GM18526 (cell line): ENCODE data around the gene SIRT5.

Source experiments
- POLR2A ChIP-seq: IDR thresholded peaks from 3 replicates; pipeline ENCODE4 v1.6.1; 2011; ENCODE audit not compliant: insufficient read length; ENCODE audit errors: extremely low read depth

SIRT5 gene

GRCh38 chr6:13630499-13630898 lies 56.1 kb downstream of the SIRT5 start:
- no peak for TF ChIP-seq POLR2A

- no peak for TF ChIP-seq POLR2A
These were observed 58.9 kb downstream of the SIRT5 start for GRCh38 chr6:13633343-13633742.

DNA sequence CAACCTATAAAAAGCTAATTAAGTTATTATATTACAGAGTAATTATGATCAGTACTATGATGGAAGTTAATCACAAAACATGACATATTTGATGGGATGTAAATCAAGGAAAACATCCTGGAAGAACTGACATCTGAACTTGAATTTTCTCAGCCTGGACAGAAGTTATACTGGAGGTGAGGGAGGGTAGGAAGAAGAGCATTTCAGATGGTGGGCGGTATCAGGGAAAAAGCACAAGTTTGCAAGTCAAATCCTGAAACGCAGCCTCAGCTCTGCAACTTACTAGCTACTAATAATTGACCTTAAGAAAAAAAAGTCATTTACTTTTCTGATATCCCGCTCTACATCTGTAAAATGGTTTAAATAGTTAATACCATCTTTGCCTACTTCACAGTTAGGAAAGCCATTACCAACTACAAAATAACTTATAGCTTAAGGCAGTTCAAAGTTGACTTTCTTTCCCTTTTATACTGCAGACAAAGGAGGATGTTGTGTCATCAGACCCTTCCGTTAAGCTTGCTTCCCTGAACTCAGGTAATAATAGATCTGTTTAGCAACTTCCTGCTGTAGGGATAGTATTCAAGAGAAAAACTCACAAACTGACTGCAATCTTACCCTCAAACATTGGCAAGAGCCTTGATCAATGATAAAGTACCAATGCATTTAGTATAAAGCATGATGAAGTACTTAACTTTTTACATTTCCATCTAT lies 61.7 kb downstream of the SIRT5 start:
- TF ChIP-seq POLR2A, result no peak

DNA sequence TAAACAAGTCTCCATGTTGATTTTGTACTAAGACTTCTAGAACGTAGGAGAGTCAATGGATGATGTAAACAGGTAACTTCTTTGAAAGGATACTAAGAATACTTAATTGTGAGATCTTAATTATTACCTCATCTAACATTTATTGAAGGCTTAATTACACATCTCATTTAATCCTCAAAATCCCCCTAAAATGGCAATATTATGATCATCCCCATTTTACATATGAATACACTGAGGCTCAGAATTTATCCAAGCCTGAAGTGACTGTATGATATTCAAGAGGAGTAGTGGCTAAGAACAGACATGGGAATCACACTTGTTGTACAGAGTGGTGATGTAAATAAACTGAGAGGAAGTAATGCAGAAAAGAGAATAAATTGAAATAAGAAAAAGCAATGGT lies 63.6 kb downstream of the SIRT5 start:
- TF ChIP-seq POLR2A, result no peak

GRCh38 chr6:13638626-13639025 lies 64.2 kb downstream of the SIRT5 start:
- no peak for TF ChIP-seq POLR2A

- TF ChIP-seq POLR2A, result no peak
These were observed 66.9 kb downstream of the SIRT5 start for GRCh38 chr6:13641315-13641714.

DNA sequence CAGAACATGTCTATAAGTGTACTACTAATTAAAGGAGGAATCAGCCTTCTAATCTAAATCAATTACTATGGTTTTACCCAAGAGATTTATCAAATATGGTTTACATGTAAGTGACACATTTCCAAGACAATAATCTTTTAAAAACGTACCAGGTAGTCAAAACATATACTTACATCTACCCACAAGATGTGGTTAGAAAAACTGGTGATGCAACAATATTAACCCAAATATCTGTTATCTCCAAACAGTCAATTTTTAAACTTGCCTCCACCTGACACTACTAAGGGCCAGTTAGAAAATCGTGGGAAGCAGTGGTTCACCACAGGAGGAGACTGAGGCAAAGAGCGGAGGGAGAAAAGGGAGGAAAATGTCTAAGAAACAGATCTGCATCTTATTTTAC lies 68.7 kb downstream of the SIRT5 start:
- TF ChIP-seq POLR2A, result no peak

- no peak for TF ChIP-seq POLR2A
These were observed 74.4 kb downstream of the SIRT5 start for GRCh38 chr6:13648850-13649249.

DNA sequence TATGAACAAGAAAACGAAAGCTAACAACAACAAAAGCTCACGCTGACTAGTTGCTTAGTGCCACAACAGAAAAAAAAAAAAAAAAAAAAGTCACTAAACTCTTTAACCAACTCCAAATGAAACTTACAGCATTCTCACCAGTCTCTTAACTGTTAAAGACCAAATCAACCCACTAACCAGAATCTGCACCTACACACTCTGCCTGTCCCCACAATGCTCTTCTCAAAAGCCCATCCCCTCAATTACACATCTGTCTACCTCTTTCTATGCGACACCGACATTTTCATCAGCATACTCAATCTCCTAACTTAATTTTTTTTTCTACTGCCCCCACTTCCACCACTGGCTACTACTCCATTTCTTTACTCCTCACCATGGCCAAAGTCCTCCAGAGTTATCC lies 75.0 kb downstream of the SIRT5 start:
- no peak for TF ChIP-seq POLR2A

GRCh38 chr6:13653296-13653695 lies 78.9 kb downstream of the SIRT5 start:
- TF ChIP-seq POLR2A, result no peak

DNA sequence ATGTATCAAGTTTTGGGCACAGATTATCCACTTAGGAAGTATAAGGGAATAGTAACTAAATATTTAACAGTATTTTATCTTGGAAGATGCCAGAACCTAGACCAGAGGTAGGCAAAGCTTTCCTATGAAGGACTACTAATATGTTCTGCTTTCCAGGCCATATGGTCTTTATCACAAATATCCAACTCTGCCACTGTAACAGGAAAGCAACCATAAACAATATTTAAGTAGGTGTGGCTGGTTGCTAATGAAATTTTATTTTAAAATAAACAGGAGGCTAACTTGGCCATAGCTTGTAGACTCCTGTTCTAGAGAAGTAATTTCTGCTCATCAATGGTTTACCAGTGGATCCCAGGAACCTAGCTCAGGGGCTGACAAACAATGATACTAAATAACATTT lies 80.1 kb downstream of the SIRT5 start:
- no peak for TF ChIP-seq POLR2A

- no peak for TF ChIP-seq POLR2A
These were observed 81.3 kb downstream of the SIRT5 start for GRCh38 chr6:13655700-13656099.

DNA sequence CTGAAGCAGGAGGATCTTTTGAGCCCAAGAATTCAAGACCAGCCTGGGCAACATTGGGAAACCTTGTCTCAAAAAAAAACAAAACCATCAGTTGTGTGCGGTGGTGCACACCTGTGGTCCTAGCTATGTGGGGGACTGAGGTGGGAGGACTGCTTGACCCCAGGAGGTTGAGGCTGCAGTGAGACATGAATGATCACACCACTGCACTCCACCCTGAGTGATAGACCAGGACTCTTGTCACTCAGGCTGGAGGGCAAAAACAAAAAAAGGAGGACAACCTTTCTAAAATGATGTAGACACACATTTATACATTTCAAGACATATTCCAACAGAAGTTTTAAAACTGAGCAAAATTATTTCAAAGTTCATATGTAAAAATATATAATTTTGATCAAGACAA lies 85.9 kb downstream of the SIRT5 start:
- no peak for TF ChIP-seq POLR2A

- TF ChIP-seq POLR2A, result no peak
These were observed 86.5 kb downstream of the SIRT5 start for GRCh38 chr6:13660893-13661292.

DNA sequence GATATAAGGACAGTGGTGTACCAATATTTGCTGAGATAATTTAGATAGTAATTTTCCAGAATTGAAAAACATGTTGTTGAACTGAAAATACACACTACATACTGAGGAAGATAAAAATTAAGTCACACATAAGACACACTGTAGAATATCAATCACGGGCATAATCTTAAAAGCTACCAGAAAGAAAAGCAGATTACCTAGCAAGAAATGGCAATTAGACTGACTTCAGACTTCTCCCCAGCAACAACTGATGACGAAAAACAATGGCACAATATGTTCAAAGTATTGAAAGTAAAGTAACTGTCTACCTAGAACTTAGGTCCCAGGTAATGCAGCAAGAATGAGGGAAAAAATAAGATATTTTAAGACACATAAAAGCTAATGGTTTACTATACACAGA lies 87.2 kb downstream of the SIRT5 start:
- no peak for TF ChIP-seq POLR2A

GRCh38 chr6:13662651-13663334 lies 88.4 kb downstream of the SIRT5 start:
- TF ChIP-seq POLR2A, result no peak

- no peak for TF ChIP-seq POLR2A
These were observed 89.6 kb downstream of the SIRT5 start for GRCh38 chr6:13663986-13664385.
